GM12878 (cell line): ENCODE measurements around the gene ASPHD1. TPM values are rescaled to one million over a fixed set of nuclear protein-coding genes. Genes with fewer than 3 reads are reported as not detected.

Source experiments
- ATAC-seq: fragments of 200-7000 bp; cut with Tn5 transposase; 3 replicates; pipeline ENCODE4 v1.9.1; 2020; ENCODE audit warnings: mild to moderate bottlenecking, moderate library complexity
- BruUV-seq: library from RNA; stranded (reverse); fragments of 400-500 nt; replicated peaks from 2 replicates; lab custom pipeline; 2021; lab: Mats Ljungman, UMichigan
- CTCF ChIA-PET: fragments of 300-600 bp; sonication (Branson Sonifier 250); formaldehyde crosslinking; extraction: SDS; loops from one replicate; lab custom pipeline; 2021; ENCODE audit warnings: inconsistent platforms; lab: Yijun Ruan, JAX
- POLR2A ChIA-PET: fragments of 350-600 bp; formaldehyde crosslinking; extraction: SDS; loops from one replicate; lab custom pipeline; 2021; ENCODE audit warnings: inconsistent platforms; lab: Charles Lee
- RAD21 ChIA-PET: fragments of 300-600 bp; sonication (Branson Sonifier 250); formaldehyde crosslinking; loops from one replicate; lab custom pipeline; 2023; ENCODE audit warnings: antibody characterized with exemption; ENCODE audit not compliant: unreplicated experiment; lab: Charles Lee
- SMC1A ChIA-PET: fragments of 300-600 bp; sonication (Branson Sonifier 250); formaldehyde crosslinking; loops from one replicate; lab custom pipeline; 2023; ENCODE audit not compliant: unreplicated experiment, uncharacterized antibody; lab: Charles Lee
- DNase-seq: peaks from one replicate; pipeline ENCODE4 v3.0.0-alpha.2; 2011; ENCODE audit warnings: low read depth, low spot score
- FAIRE-seq: peaks from 3 replicates; lab custom pipeline; 2011; peaks lifted over from hg19 to GRCh38; lab: Jason Lieb, UNC
- H2AFZ ChIP-seq: 2 replicates; pipeline ENCODE4 v1.6.0; 2011; ENCODE audit warnings: low read depth, low read length, control low read depth; ENCODE audit not compliant: control insufficient read depth
- H3K27ac ChIP-seq: 2 replicates; pipeline ENCODE4 v1.5.1; 2011; ENCODE audit warnings: control low read depth; ENCODE audit not compliant: control insufficient read depth, insufficient read depth
- H3K27me3 ChIP-seq, 2 experiments: replicated peaks in 1 of 2; 2 replicates each; pipeline versions ENCODE4 v1.6.0 to v1.6.1; 2011; ENCODE audit warnings: low read length in 1 of 2; ENCODE audit not compliant: control insufficient read depth in 2 of 2, insufficient read depth in 2 of 2
- H3K36me3 ChIP-seq, 2 experiments: 2 replicates each; pipeline ENCODE4 v1.5.1; 2011; ENCODE audit warnings: low read length in 1 of 2; ENCODE audit not compliant: control insufficient read depth in 2 of 2, insufficient read depth in 2 of 2
- H3K4me1 ChIP-seq: 2 replicates; pipeline ENCODE4 v1.6.1; 2011; ENCODE audit warnings: mild to moderate bottlenecking, low read length, moderate library complexity, mixed read lengths; ENCODE audit not compliant: control insufficient read depth, insufficient read depth
- H3K4me2 ChIP-seq: 2 replicates; pipeline ENCODE4 v1.6.0; 2011; ENCODE audit warnings: control low read depth; ENCODE audit not compliant: control insufficient read depth, insufficient read depth
- H3K4me3 ChIP-seq: fragments of 200-600 bp; sonication (generic); 2 replicates; pipeline ENCODE4 v1.5.1; 2016
- H3K79me2 ChIP-seq: 2 replicates; pipeline ENCODE4 v1.6.0; 2011; ENCODE audit warnings: low read length; ENCODE audit not compliant: control insufficient read depth, insufficient read depth
- H3K9ac ChIP-seq: 2 replicates; pipeline ENCODE4 v1.8.0; 2011; ENCODE audit warnings: low read length, control low read depth, mixed read lengths; ENCODE audit not compliant: control insufficient read depth, insufficient read depth
- H3K9me3 ChIP-seq: replicated peaks from 3 replicates; pipeline ENCODE4 v1.5.1; 2011; ENCODE audit warnings: mild to moderate bottlenecking, low read length; ENCODE audit not compliant: control insufficient read depth, insufficient read depth
- H4K20me1 ChIP-seq: 2 replicates; pipeline ENCODE4 v1.6.0; 2011; ENCODE audit not compliant: control insufficient read depth, insufficient read depth
- HDGF ChIP-seq: fragments of 450-650 bp; IDR thresholded peaks from 2 replicates; pipeline ENCODE4 v1.6.1; 2016; ENCODE audit warnings: antibody characterized with exemption
- KDM1A ChIP-seq: fragments of 200-600 bp; sonication (generic); IDR thresholded peaks from 2 replicates; pipeline ENCODE4 v1.6.1; 2016; ENCODE audit warnings: borderline replicate concordance
- PAX8 ChIP-seq: fragments of 450-650 bp; IDR thresholded peaks from 2 replicates; pipeline ENCODE4 v1.6.1; 2017; ENCODE audit warnings: mild to moderate bottlenecking, moderate library complexity
- SRF ChIP-seq, 2 experiments: IDR thresholded peaks; 2 replicates each; pipeline ENCODE4 v1.6.1; 2011; ENCODE audit warnings: low read depth in 2 of 2, low read length in 2 of 2, mild to moderate bottlenecking in 1 of 2, moderate library complexity in 1 of 2
- YY1 ChIP-seq: IDR thresholded peaks from 2 replicates; pipeline ENCODE4 v1.6.1; 2011; ENCODE audit warnings: low read depth, mild to moderate bottlenecking, low read length
- ZBTB40 ChIP-seq: fragments of 450-650 bp; IDR thresholded peaks from 2 replicates; pipeline ENCODE4 v1.6.1; 2016; ENCODE audit warnings: mild to moderate bottlenecking, moderate library complexity, borderline replicate concordance
- WGBS: methylation state at CpG from one replicate; pipeline ENCODE4 v1.1.6; 2016; ENCODE audit warnings: low lambda C conversion rate; ENCODE audit not compliant: insufficient replicate concordance, insufficient coverage; ENCODE audit errors: missing lambda C conversion rate; 5-methylcytosine and 5-hydroxymethylcytosine counted together
- in situ Hi-C: fragments of 300-500 bp; cut with MboI; formaldehyde crosslinking; loops from 9 replicates; pipeline ENCODE4 v1.14.3; 2018; ENCODE audit warnings: mixed read lengths
- intact Hi-C: fragments of 100-400 bp; cut with micrococcal nuclease; formaldehyde crosslinking; loops from one replicate; pipeline ENCODE4 v1.14.2; 2022; ENCODE audit not compliant: unreplicated experiment
- polyA plus RNA-seq, 11 experiments: library from polyadenylated mRNA; depleted of rRNA in 4 of 11; unstranded in 6 of 11; stranded (reverse) in 5 of 11; fragments of >200 nt; fragmentation: Nextera tagmentation in 4 of 11; fragmentation: Illumina TruSeq in 1 of 11; extraction: Ambion mirVana in 4 of 11; extraction: Trizol in 1 of 11; gene quantifications; 1 replicate in 1 of 11; 2 replicates in 10 of 11; pipeline versions ENCODE4 v1.2.1 to v1.2.3, GENCODE V29; 2011 to 2016; ENCODE audit warnings: inconsistent platforms in 2 of 11, missing spikeins in 2 of 11, low read depth in 1 of 11
- total RNA-seq, 4 experiments: library from RNA; depleted of rRNA in 3 of 4; stranded (reverse); fragments of >200 nt in 3 of 4; fragmentation: Illumina TruSeq in 1 of 4; extraction: Trizol in 1 of 4; gene quantifications; 2 replicates each; pipeline versions ENCODE4 v1.2.1 to v1.2.3, GENCODE V29; 2013 to 2021

Gene ASPHD1
- total and polyA plus RNA-seq, 10 of the 15 experiments (the other 5 are each of a cell fraction or from before 2014, with no cell fraction given) = not detected

- Histone ChIP-seq H3K9me3 (no peaks in the 10 kb centered on the region), H3K4me3 (no peak overlapping the region)
- SMC1A ChIA-PET = interaction anchor here (3.6 kb wide), 1 partner anchor 32 kb away, joined by 48 read pairs; the partner anchor contains the start of genes MVP and PAGR1
- POLR2A ChIA-PET = interaction anchor here (0.6 to 0.7 kb wide), 3 partner anchors 11 to 76 kb away, joined by 3 to 6 read pairs (median 4); no protein-coding TSS in a partner anchor
- 53% methylated on average over 3 of the region's 3 CpGs for WGBS
- TF ChIP-seq KDM1A (no peak), HDGF (no peak), SRF (IDR thresholded peaks at IDR 0.05; ENCODE audit: low read depth in 2 of 2, low read length in 2 of 2) (no peak), YY1 (no peak), ZBTB40 (no peak), PAX8 (no peak)
- TF ChIP-seq, all 136 proteins: peak for 0
- Histone ChIP-seq H2AFZ (no peak overlapping the region), H3K27ac (no peak overlapping the region), H3K9ac (no peak overlapping the region), H4K20me1 (no peaks in the 10 kb centered on the region), H3K4me2 (no peak overlapping the region), H3K27me3 (no peaks in the 10 kb centered on the region), H3K36me3 (peaks cover 1 to 3% of the 10 kb centered on the region in 2 experiments; a peak in 1 of 4 replicates), H3K4me1 (no peaks in the 10 kb centered on the region), H3K79me2 (no peaks in the 10 kb centered on the region)
- ChIA-PET CTCF (interaction anchor here (0.9 to 3.8 kb wide), 2 partner anchors 34 to 159 kb away, joined by 3 to 9 read pairs; no protein-coding TSS in a partner anchor), RAD21 (interaction anchor here (0.6 kb wide), 1 partner anchor 734 kb away, joined by 5 read pairs; no protein-coding TSS in a partner anchor)
- in situ Hi-C loops = no loop called here
- intact Hi-C loops = no loop called here
- BruUV-seq = no TSS peak
- DNase-seq (no peak), FAIRE-seq (no peak), ATAC-seq (no peak)
Observed at GRCh38 chr16:29850998-29851397, 49.3 kb upstream of the ASPHD1 start.
